Measurements from ENCODE around the gene MRPL17.

- TF ChIP-seq CTCF (IDR thresholded peaks at IDR 0.05) (no peak), POLR2A (IDR thresholded peaks at IDR 0.05) (no peak)
Observed at GRCh38 chr11:6721343-6721742, 38.2 kb upstream of the MRPL17 start.
